Parathyroid adenoma (tissue), 2 donors: Measurements from ENCODE around the gene CCDC178.
"Not testable (repeated sequence)": the region's sequence is repeated elsewhere in the genome, so short reads cannot be mapped to it uniquely, and the experiment has no call there.

Source experiments
- H2AFZ ChIP-seq: fragments of 300-600 bp; sonication (generic); one replicate; pipeline ENCODE4 v1.7.0; 2017; ENCODE audit warnings: antibody characterized with exemption, mild to moderate bottlenecking
- H3K27ac ChIP-seq: fragments of 300-600 bp; sonication (generic); one replicate; pipeline ENCODE4 v1.7.0; 2017
- H3K27me3 ChIP-seq: fragments of 300-600 bp; sonication (generic); one replicate; pipeline ENCODE4 v1.7.0; 2017; ENCODE audit warnings: low read length; ENCODE audit not compliant: control insufficient read depth, insufficient read depth
- H3K36me3 ChIP-seq: fragments of 300-600 bp; sonication (generic); one replicate; pipeline ENCODE4 v1.7.0; 2017; ENCODE audit warnings: low read length; ENCODE audit not compliant: control insufficient read depth, insufficient read depth
- H3K4me1 ChIP-seq: fragments of 300-600 bp; sonication (generic); one replicate; pipeline ENCODE4 v1.7.0; 2017; ENCODE audit warnings: control low read depth
- H3K4me2 ChIP-seq: fragments of 300-600 bp; sonication (generic); one replicate; pipeline ENCODE4 v1.7.0; 2017; ENCODE audit warnings: low read length
- H3K4me3 ChIP-seq: fragments of 300-600 bp; sonication (generic); one replicate; pipeline ENCODE4 v1.7.0; 2017; ENCODE audit warnings: low read depth, low read length
- H3K79me2 ChIP-seq: fragments of 300-600 bp; sonication (generic); one replicate; pipeline ENCODE4 v1.7.0; 2017; ENCODE audit warnings: control low read depth
- H3K9ac ChIP-seq: fragments of 300-600 bp; sonication (generic); one replicate; pipeline ENCODE4 v1.7.0; 2017; ENCODE audit warnings: mild to moderate bottlenecking
- H3K9me3 ChIP-seq: fragments of 300-600 bp; sonication (generic); one replicate; pipeline ENCODE4 v1.7.0; 2017; ENCODE audit warnings: low read length; ENCODE audit not compliant: control insufficient read depth
- TF ChIP-seq, protein P1 (sequence below): fragments of 300-600 bp; sonication (generic); IDR thresholded peaks from one replicate; pipeline ENCODE4 v1.7.0; 2017; ENCODE audit warnings: antibody characterized with exemption, mild to moderate bottlenecking
- donor health status: primary hyperparathyroidism.

Gene CCDC178

GRCh38 chr18:33421225-33421624 lies 19.3 kb downstream of the CCDC178 start:
- Histone ChIP-seq H3K36me3 (no peaks in the 10 kb centered on the region), H3K79me2 (no peaks in the 10 kb centered on the region), H3K9me3 (no peaks in the 10 kb centered on the region), H3K9ac (no peak overlapping the region), H2AFZ (no peak overlapping the region), H3K27me3 (no peaks in the 10 kb centered on the region), H3K4me2 (no peak overlapping the region), H3K27ac (no peak overlapping the region), H3K4me3 (no peak overlapping the region), H3K4me1 (no peaks in the 10 kb centered on the region)
- TF ChIP-seq, protein P1, sequence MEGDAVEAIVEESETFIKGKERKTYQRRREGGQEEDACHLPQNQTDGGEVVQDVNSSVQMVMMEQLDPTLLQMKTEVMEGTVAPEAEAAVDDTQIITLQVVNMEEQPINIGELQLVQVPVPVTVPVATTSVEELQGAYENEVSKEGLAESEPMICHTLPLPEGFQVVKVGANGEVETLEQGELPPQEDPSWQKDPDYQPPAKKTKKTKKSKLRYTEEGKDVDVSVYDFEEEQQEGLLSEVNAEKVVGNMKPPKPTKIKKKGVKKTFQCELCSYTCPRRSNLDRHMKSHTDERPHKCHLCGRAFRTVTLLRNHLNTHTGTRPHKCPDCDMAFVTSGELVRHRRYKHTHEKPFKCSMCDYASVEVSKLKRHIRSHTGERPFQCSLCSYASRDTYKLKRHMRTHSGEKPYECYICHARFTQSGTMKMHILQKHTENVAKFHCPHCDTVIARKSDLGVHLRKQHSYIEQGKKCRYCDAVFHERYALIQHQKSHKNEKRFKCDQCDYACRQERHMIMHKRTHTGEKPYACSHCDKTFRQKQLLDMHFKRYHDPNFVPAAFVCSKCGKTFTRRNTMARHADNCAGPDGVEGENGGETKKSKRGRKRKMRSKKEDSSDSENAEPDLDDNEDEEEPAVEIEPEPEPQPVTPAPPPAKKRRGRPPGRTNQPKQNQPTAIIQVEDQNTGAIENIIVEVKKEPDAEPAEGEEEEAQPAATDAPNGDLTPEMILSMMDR, result no peak

- Histone ChIP-seq H3K4me2 (no peak overlapping the region), H3K27ac (no peak overlapping the region), H3K9ac (no peak overlapping the region), H3K36me3 (no peaks in the 10 kb centered on the region), H3K27me3 (no peaks in the 10 kb centered on the region), H3K79me2 (no peaks in the 10 kb centered on the region), H3K9me3 (no peaks in the 10 kb centered on the region), H3K4me1 (no peaks in the 10 kb centered on the region), H3K4me3 (no peak overlapping the region), H2AFZ (no peak overlapping the region)
- TF ChIP-seq, protein P1, result no peak
Observed at GRCh38 chr18:33404244-33404873, 36.2 kb downstream of the CCDC178 start.

- not testable (repeated sequence) for H3K9ac ChIP-seq, H3K4me3 ChIP-seq, H2AFZ ChIP-seq
Observed at GRCh38 chr18:33398939-33399338, 41.6 kb downstream of the CCDC178 start.

GRCh38 chr18:33375829-33376228 lies 64.7 kb downstream of the CCDC178 start:
- Histone ChIP-seq H3K4me2 (no peak overlapping the region), H3K27ac (no peak overlapping the region), H2AFZ (no peak overlapping the region), H3K9me3 (no peaks in the 10 kb centered on the region), H3K9ac (no peak overlapping the region), H3K79me2 (no peaks in the 10 kb centered on the region), H3K4me3 (no peak overlapping the region), H3K27me3 (no peaks in the 10 kb centered on the region), H3K36me3 (no peaks in the 10 kb centered on the region), H3K4me1 (no peaks in the 10 kb centered on the region)
- TF ChIP-seq, protein P1, result no peak

More at GRCh38 chr18:33398939-33399338, 41.6 kb downstream of the CCDC178 start:
- H3K9me3 ChIP-seq, H3K36me3 ChIP-seq, H3K4me1 ChIP-seq, H3K27ac ChIP-seq, H3K27me3 ChIP-seq, H3K4me2 ChIP-seq, H3K79me2 ChIP-seq: not testable (repeated sequence)

GRCh38 chr18:33372442-33372841 lies 68.1 kb downstream of the CCDC178 start:
- TF ChIP-seq, protein P1, result no peak
- Histone ChIP-seq H3K4me2 (no peak overlapping the region), H3K36me3 (no peaks in the 10 kb centered on the region), H3K4me1 (no peaks in the 10 kb centered on the region), H3K27me3 (no peaks in the 10 kb centered on the region), H3K9me3 (no peaks in the 10 kb centered on the region), H2AFZ (no peak overlapping the region), H3K79me2 (no peaks in the 10 kb centered on the region), H3K4me3 (no peak overlapping the region), H3K27ac (no peak overlapping the region), H3K9ac (no peak overlapping the region)
